GM18505 (cell line): ENCODE measurements around the gene TIMM10.

Experiments used
- ATAC-seq: cut with Tn5 transposase; IDR thresholded peaks from one replicate; pipeline ENCODE4 v1.9.1; 2021; ENCODE audit not compliant: unreplicated experiment
- POLR2A ChIP-seq: IDR thresholded peaks from 4 replicates; pipeline ENCODE4 v1.6.1; 2011; ENCODE audit warnings: borderline replicate concordance; ENCODE audit not compliant: insufficient read depth, insufficient read length; ENCODE audit errors: extremely low read depth

TIMM10 gene

DNA sequence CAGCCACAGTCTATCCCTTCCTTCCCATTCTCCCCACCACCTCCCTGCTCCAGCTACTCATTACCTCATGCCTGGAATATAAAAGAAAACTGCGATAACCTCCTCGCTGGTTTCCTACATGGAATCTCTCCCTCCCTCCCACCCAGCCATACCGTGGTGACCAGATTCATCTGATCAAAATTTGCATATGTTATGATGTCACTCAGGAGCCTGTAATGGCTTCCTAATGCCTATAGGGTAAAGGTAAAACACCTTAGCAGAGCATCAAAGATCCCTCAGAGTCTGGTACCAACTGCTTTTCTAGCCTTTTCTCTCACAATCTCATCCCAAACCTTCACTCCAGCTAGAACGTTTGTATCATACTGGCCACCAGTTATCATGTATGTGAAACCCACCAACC, 50.6 kb downstream of the TIMM10 start:
- TF ChIP-seq POLR2A = no peak
- ATAC-seq = no peak

- TF ChIP-seq POLR2A = no peak
- ATAC-seq = no peak
Measured at GRCh38 chr11:57479021-57479663, 51.4 kb downstream of the TIMM10 start.
